ENCODE data around the gene DIPK1A.

GRCh38 chr1:92990828-92991227 lies 29.6 kb upstream of the DIPK1A start:
- no peak for TF ChIP-seq NR3C1 (CRISPR knock-in tag; conservative IDR thresholded peaks at IDR 0.05; ENCODE audit: low read depth)
- TF ChIP-seq, protein P1, sequence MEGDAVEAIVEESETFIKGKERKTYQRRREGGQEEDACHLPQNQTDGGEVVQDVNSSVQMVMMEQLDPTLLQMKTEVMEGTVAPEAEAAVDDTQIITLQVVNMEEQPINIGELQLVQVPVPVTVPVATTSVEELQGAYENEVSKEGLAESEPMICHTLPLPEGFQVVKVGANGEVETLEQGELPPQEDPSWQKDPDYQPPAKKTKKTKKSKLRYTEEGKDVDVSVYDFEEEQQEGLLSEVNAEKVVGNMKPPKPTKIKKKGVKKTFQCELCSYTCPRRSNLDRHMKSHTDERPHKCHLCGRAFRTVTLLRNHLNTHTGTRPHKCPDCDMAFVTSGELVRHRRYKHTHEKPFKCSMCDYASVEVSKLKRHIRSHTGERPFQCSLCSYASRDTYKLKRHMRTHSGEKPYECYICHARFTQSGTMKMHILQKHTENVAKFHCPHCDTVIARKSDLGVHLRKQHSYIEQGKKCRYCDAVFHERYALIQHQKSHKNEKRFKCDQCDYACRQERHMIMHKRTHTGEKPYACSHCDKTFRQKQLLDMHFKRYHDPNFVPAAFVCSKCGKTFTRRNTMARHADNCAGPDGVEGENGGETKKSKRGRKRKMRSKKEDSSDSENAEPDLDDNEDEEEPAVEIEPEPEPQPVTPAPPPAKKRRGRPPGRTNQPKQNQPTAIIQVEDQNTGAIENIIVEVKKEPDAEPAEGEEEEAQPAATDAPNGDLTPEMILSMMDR (IDR thresholded peaks at IDR 0.05), result no peak
- TF ChIP-seq PREB (CRISPR knock-in tag; IDR thresholded peaks at IDR 0.05; ENCODE audit: borderline replicate concordance), result no peak
- no peak for TF ChIP-seq USF2 (CRISPR knock-in tag; IDR thresholded peaks at IDR 0.05)
- TF ChIP-seq ZMAT4 (CRISPR knock-in tag; IDR thresholded peaks at IDR 0.05), result no peak
- TF ChIP-seq SP1 (CRISPR knock-in tag; conservative IDR thresholded peaks at IDR 0.05), result no peak
- no peak for TF ChIP-seq SMAD3 (CRISPR knock-in tag; IDR thresholded peaks at IDR 0.05; ENCODE audit: borderline replicate concordance)
- TF ChIP-seq ATF3 (CRISPR knock-in tag; conservative IDR thresholded peaks at IDR 0.05), result no peak
- TF ChIP-seq CREM (CRISPR knock-in tag; IDR thresholded peaks at IDR 0.05), result no peak
- no peak for TF ChIP-seq TEAD1 (CRISPR knock-in tag; IDR thresholded peaks at IDR 0.05)
- TF ChIP-seq MAX (CRISPR knock-in tag; IDR thresholded peaks at IDR 0.05), result no peak
- no peak for TF ChIP-seq NR1H2 (CRISPR knock-in tag; IDR thresholded peaks at IDR 0.05)
- TF ChIP-seq NFYB (CRISPR knock-in tag; conservative IDR thresholded peaks at IDR 0.05; ENCODE audit: low read depth), result no peak
